ENCODE measurements around the gene GLIS1. TPM values are rescaled to one million over a fixed set of nuclear protein-coding genes. Genes with fewer than 3 reads are reported as not detected.

GLIS1 gene
- total RNA-seq, 2 donors from 2014 or later = 0.16 TPM; not detected in 1

- Histone ChIP-seq H3K9ac (ENCODE audit: low read depth in 2 of 2, low read length in 2 of 2) (no peak overlapping the region), H3K4me3 (no peak overlapping the region), H3K27me3 (no peaks in the 10 kb centered on the region), H3K27ac (no peak overlapping the region), H3K9me3 (no peaks in the 10 kb centered on the region), H3K4me1 (no peaks in the 10 kb centered on the region), H3K36me3 (no peaks in the 10 kb centered on the region)
- intact Hi-C loops (cut with DNase I) = no loop called here
- TF ChIP-seq, protein P1, sequence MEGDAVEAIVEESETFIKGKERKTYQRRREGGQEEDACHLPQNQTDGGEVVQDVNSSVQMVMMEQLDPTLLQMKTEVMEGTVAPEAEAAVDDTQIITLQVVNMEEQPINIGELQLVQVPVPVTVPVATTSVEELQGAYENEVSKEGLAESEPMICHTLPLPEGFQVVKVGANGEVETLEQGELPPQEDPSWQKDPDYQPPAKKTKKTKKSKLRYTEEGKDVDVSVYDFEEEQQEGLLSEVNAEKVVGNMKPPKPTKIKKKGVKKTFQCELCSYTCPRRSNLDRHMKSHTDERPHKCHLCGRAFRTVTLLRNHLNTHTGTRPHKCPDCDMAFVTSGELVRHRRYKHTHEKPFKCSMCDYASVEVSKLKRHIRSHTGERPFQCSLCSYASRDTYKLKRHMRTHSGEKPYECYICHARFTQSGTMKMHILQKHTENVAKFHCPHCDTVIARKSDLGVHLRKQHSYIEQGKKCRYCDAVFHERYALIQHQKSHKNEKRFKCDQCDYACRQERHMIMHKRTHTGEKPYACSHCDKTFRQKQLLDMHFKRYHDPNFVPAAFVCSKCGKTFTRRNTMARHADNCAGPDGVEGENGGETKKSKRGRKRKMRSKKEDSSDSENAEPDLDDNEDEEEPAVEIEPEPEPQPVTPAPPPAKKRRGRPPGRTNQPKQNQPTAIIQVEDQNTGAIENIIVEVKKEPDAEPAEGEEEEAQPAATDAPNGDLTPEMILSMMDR (IDR thresholded peaks at IDR 0.05) = no peak
- no peak for DNase-seq
These were observed 226.8 kb downstream of the GLIS1 start for GRCh38 chr1:53511933-53512806.

- H3K27me3 ChIP-seq = no peaks in the 10 kb centered on the region
- H3K9me3 ChIP-seq = no peaks in the 10 kb centered on the region
- H3K4me3 ChIP-seq = no peak overlapping the region
- no peaks in the 10 kb centered on the region for H3K36me3 ChIP-seq
- DNase-seq = no peak
- H3K9ac ChIP-seq (ENCODE audit: low read depth in 2 of 2, low read length in 2 of 2) = no peak overlapping the region
- intact Hi-C loops (cut with DNase I) = no loop called here
- H3K4me1 ChIP-seq = no peaks in the 10 kb centered on the region
- TF ChIP-seq, protein P1 (IDR thresholded peaks at IDR 0.05) = no peak
- H3K27ac ChIP-seq = no peak overlapping the region
These were observed 227.5 kb downstream of the GLIS1 start for GRCh38 chr1:53511323-53511932.

DNA sequence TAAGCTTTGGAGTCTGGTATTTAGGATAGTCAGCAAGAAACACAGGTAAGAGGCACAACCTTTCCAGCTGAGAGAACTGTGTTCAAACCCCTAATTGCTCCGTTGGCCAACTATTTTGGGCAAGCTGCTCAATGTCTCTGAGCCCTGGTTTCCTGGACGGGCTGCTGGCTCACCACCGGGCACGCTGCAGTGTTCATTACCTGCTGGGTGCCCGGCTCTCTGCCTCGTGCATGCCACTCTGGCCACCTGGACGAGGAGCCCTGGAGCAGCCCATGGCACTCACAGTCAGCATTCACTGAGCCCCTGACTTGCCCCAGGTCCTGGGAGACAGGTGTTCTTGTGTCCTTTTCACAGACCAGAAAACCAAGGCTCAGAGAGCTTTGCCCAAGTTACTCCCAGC lies 228.7 kb downstream of the GLIS1 start:
- no peaks in the 10 kb centered on the region for H3K9me3 ChIP-seq
- H3K4me1 ChIP-seq = no peaks in the 10 kb centered on the region
- no peak overlapping the region for H3K4me3 ChIP-seq
- H3K9ac ChIP-seq (ENCODE audit: low read depth in 2 of 2, low read length in 2 of 2) = no peak overlapping the region
- no peaks in the 10 kb centered on the region for H3K27me3 ChIP-seq
- intact Hi-C loops (cut with DNase I) = no loop called here
- H3K27ac ChIP-seq = no peak overlapping the region
- DNase-seq = no peak
- no peaks in the 10 kb centered on the region for H3K36me3 ChIP-seq
- TF ChIP-seq, protein P1 (IDR thresholded peaks at IDR 0.05) = no peak

DNA sequence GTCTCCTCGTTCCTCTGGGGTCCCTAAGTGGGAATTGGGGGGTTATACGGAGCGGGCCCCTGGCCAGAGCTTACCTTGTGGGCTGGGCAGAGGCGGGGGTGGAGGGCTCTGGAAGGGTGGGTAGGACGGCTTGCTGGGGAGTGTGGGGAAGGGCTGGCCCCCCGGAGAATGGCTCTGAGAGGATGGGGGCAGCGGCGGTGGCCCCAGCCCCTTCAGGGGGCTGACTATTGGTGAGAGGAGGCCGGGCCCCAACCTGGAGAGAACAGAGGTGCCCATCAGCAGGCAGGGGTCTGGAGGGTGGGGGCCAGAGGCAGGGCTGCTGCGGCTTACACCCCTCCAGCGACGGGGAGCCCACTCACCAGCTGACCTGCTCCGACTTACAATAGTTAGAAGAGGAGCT lies 229.2 kb downstream of the GLIS1 start:
- DNase-seq = no peak
- no peak overlapping the region for H3K4me3 ChIP-seq
- TF ChIP-seq, protein P1 (IDR thresholded peaks at IDR 0.05) = no peak
- H3K36me3 ChIP-seq = no peaks in the 10 kb centered on the region
- no peaks in the 10 kb centered on the region for H3K4me1 ChIP-seq
- H3K27ac ChIP-seq = no peak overlapping the region
- no peaks in the 10 kb centered on the region for H3K9me3 ChIP-seq
- intact Hi-C loops (cut with DNase I) = no loop called here
- no peaks in the 10 kb centered on the region for H3K27me3 ChIP-seq
- no peak overlapping the region for H3K9ac ChIP-seq (ENCODE audit: low read depth in 2 of 2, low read length in 2 of 2)

GRCh38 chr1:53508991-53509666 lies 229.8 kb downstream of the GLIS1 start:
- Histone ChIP-seq H3K36me3 (no peaks in the 10 kb centered on the region), H3K4me1 (no peaks in the 10 kb centered on the region), H3K27me3 (no peaks in the 10 kb centered on the region), H3K4me3 (no peak overlapping the region), H3K9me3 (no peaks in the 10 kb centered on the region), H3K9ac (ENCODE audit: low read depth in 2 of 2, low read length in 2 of 2) (no peak overlapping the region), H3K27ac (no peak overlapping the region)
- DNase-seq = no peak
- TF ChIP-seq, protein P1 (IDR thresholded peaks at IDR 0.05) = no peak
- intact Hi-C loops (cut with DNase I) = no loop called here
